Endothelial cell of umbilical vein (primary cell): Measurements from ENCODE around the gene ENHO. TPM values are rescaled to one million over a fixed set of nuclear protein-coding genes. Genes with fewer than 3 reads are reported as not detected.
"Not testable (repeated sequence)": the region's sequence is repeated elsewhere in the genome, so short reads cannot be mapped to it uniquely, and the experiment has no call there.

ENCODE experiments used
- BruUV-seq: library from RNA; stranded (reverse); fragments of 400-500 nt; replicated peaks from 2 replicates; lab custom pipeline; 2021; lab: Mats Ljungman, UMichigan
- CTCF ChIA-PET: fragments of 300-600, 350-600 bp; sonication (Branson Sonifier 250); formaldehyde crosslinking; loops from one replicate; lab custom pipeline; 2021; ENCODE audit warnings: antibody characterized with exemption, inconsistent platforms; lab: Charles Lee
- POLR2A ChIA-PET: fragments of 300-600, 350-600 bp; sonication (Branson Sonifier 250); formaldehyde crosslinking; loops from one replicate; lab custom pipeline; 2021; ENCODE audit warnings: antibody characterized with exemption, inconsistent platforms; lab: Charles Lee
- DNase-seq: peaks from one replicate; pipeline ENCODE4 v3.0.0-alpha.2; 2011; ENCODE audit warnings: low read depth, low spot score
- FAIRE-seq: peaks from 2 replicates; lab custom pipeline; 2011; peaks lifted over from hg19 to GRCh38; lab: Jason Lieb, UNC
- H2AFZ ChIP-seq: 2 replicates; pipeline ENCODE4 v1.6.0; 2012; ENCODE audit warnings: low read depth, low read length, control low read depth, inconsistent platforms
- H3K27ac ChIP-seq: 2 replicates; pipeline ENCODE4 v1.5.1; 2011; ENCODE audit warnings: low read depth, mild to moderate bottlenecking, control low read depth, low read length, moderate library complexity; ENCODE audit not compliant: insufficient read depth
- H3K27me3 ChIP-seq, 2 experiments: 2 replicates each; pipeline versions ENCODE4 v1.6.0 to v1.6.1; 2011; ENCODE audit warnings: low read length in 2 of 2, mixed read lengths in 1 of 2; ENCODE audit not compliant: control insufficient read depth in 2 of 2, insufficient read depth in 2 of 2
- H3K36me3 ChIP-seq, 2 experiments: 2 replicates in 1 of 2; 3 replicates in 1 of 2; pipeline ENCODE4 v1.5.1; 2011; ENCODE audit warnings: low read length in 2 of 2, mild to moderate bottlenecking in 1 of 2, moderate library complexity in 1 of 2; ENCODE audit not compliant: control insufficient read depth in 2 of 2, insufficient read depth in 2 of 2; ENCODE audit errors: extremely low read depth in 1 of 2
- H3K4me1 ChIP-seq: 3 replicates; pipeline ENCODE4 v1.5.1; 2011; ENCODE audit warnings: mild to moderate bottlenecking, low read length; ENCODE audit not compliant: control insufficient read depth, insufficient read depth; ENCODE audit errors: extremely low read depth
- H3K4me2 ChIP-seq: 2 replicates; pipeline ENCODE4 v1.6.1; 2011; ENCODE audit warnings: low read length, control low read depth, mixed read lengths; ENCODE audit not compliant: insufficient read depth
- H3K4me3 ChIP-seq, 3 experiments: fragments of 200-600 bp in 1 of 3; sonication (generic), shearing (Covaris generic) in 1 of 3; replicated peaks in 1 of 3; 2 replicates each; pipeline ENCODE4 v1.5.1; 2011 to 2016; ENCODE audit warnings: control low read depth in 3 of 3, low read length in 3 of 3, mild to moderate bottlenecking in 2 of 3, inconsistent platforms in 1 of 3, low read depth in 1 of 3, moderate library complexity in 1 of 3; ENCODE audit not compliant: insufficient read depth in 1 of 3
- H3K79me2 ChIP-seq: 2 replicates; pipeline ENCODE4 v1.6.0; 2012; ENCODE audit warnings: low read length, inconsistent platforms; ENCODE audit not compliant: control insufficient read depth, insufficient read depth
- H3K9ac ChIP-seq: replicated peaks from 2 replicates; pipeline ENCODE3; 2011; ENCODE audit warnings: low read length, control low read depth; ENCODE audit not compliant: insufficient read depth; ENCODE audit errors: extremely low read depth
- H3K9me1 ChIP-seq: replicated peaks from 3 replicates; pipeline ENCODE4 v1.6.0; 2011; ENCODE audit warnings: mild to moderate bottlenecking, low read length; ENCODE audit not compliant: control insufficient read depth, insufficient read depth; ENCODE audit errors: extremely low read depth
- H3K9me3 ChIP-seq: replicated peaks from 2 replicates; pipeline ENCODE4 v1.5.1; 2012; ENCODE audit warnings: low read length, inconsistent platforms; ENCODE audit not compliant: control insufficient read depth, insufficient read depth
- H4K20me1 ChIP-seq: replicated peaks from 2 replicates; pipeline ENCODE3; 2011; ENCODE audit warnings: mild to moderate bottlenecking, low read length; ENCODE audit not compliant: control insufficient read depth, insufficient read depth; ENCODE audit errors: extremely low read depth
- dilution Hi-C: fragments of 300-500 bp; cut with MboI; formaldehyde crosslinking; loops from one replicate; pipeline ENCODE4 v1.15.0; 2019; ENCODE audit warnings: low sequenced_read_pairs; ENCODE audit not compliant: extremely low pct_ligation_motif_present
- intact Hi-C: fragments of 100-400 bp; cut with micrococcal nuclease; formaldehyde crosslinking; loops from one replicate; pipeline ENCODE4 v1.10.0; 2022
- polyA plus RNA-seq, 4 experiments: library from polyadenylated mRNA; depleted of rRNA in 3 of 4; stranded (reverse) in 3 of 4; unstranded in 1 of 4; fragments of >200 nt; gene quantifications; 2 replicates each; pipeline versions ENCODE4 v1.2.1 to v1.2.3, GENCODE V29; 2011 to 2012; ENCODE audit warnings: missing spikeins in 1 of 4
- total RNA-seq: library from RNA; stranded (reverse); gene quantifications from 2 replicates; pipeline ENCODE4 v1.2.3, GENCODE V29; 2021

Gene ENHO
- total and polyA plus RNA-seq, 2 donors (not counting 3 experiments of a cell fraction or from before 2014, with no cell fraction given): 0.10 TPM; not detected in 1

- intact Hi-C loops, H3K27ac ChIP-seq, H3K36me3 ChIP-seq, H2AFZ ChIP-seq, DNase-seq, H3K4me2 ChIP-seq, FAIRE-seq, H3K9me3 ChIP-seq, H3K4me1 ChIP-seq, dilution Hi-C loops, H3K9ac ChIP-seq, BruUV-seq, H4K20me1 ChIP-seq, H3K4me3 ChIP-seq, H3K79me2 ChIP-seq, POLR2A ChIA-PET, H3K9me1 ChIP-seq: not testable (repeated sequence)
- CTCF ChIA-PET: interaction anchor here (0.7 kb wide), 1 partner anchor 14 kb away, joined by 3 read pairs; no protein-coding TSS in a partner anchor
- peaks cover 12 to 16% of the 10 kb centered on the region in 2 experiments for H3K27me3 ChIP-seq
These were observed 40.0 kb downstream of the ENHO start for GRCh38 chr9:34482746-34483145.

GRCh38 chr9:34481620-34482019 is 41.2 kb downstream of the ENHO start:
- H3K27me3 ChIP-seq: peaks cover 9 to 20% of the 10 kb centered on the region in 2 experiments
- H3K9me3 ChIP-seq, H3K4me1 ChIP-seq, H4K20me1 ChIP-seq, H3K9me1 ChIP-seq, dilution Hi-C loops, POLR2A ChIA-PET, intact Hi-C loops, BruUV-seq, H3K4me2 ChIP-seq, H3K27ac ChIP-seq, H2AFZ ChIP-seq, H3K79me2 ChIP-seq, H3K36me3 ChIP-seq, H3K9ac ChIP-seq, DNase-seq, FAIRE-seq, H3K4me3 ChIP-seq, CTCF ChIA-PET: not testable (repeated sequence)
